VCaP (cell line): ENCODE data around the gene SH3RF1.
A peak's percentile ranks its signal among the peaks of the same experiment; 100 is the strongest.

Source experiments
- H3K27ac ChIP-seq: fragments of 450-650 bp; 2 replicates; pipeline ENCODE4 v1.5.1; 2017
- TF ChIP-seq, protein P1 (sequence below): fragments of 450-650 bp; conservative IDR thresholded peaks from 2 replicates; pipeline ENCODE4 v1.5.1; 2017; ENCODE audit warnings: mild to moderate bottlenecking, moderate library complexity

The SH3RF1 gene

DNA sequence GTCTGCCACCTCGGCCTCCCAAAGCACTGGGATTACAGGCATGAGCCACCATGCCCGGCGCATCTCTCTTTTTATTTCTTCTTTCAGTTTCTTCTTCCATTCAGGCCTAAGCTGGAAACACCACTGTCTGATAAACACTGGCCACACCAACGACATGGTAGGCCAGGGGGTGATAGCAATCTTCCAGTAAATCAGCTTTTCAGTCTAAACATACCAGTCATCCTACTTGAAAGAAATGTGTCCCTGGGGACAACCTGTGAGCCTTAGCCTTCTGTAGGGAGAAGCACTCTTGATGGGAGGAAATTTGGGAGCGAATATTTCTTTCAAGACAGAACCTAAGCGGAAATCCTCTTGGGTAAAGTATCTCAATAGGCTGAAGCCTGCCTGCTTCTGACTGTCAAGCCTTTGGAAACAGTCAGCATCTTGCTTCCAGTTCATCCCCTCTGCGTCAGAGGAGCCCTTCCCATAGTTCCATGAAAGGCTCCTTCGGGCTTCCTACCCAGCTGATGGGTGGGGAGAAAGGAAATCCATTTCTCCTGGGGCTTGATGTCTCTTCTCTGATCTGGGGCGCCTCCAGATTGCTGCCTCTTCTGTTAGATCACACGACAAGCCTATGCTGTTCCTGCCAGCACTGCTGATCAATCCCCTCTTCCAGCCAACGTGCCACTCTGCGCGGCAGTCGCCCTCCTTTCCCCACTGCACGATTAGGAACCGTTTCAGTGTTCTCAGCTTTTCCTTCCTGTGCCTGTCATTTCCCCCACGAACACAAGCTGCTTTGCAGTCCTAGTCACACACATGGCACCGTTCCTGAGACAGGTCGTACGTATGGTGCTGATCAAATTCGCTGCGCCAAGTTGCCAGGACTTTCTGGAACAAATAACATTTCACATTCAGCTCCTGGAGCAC lies 211.2 kb downstream of the SH3RF1 start:
- TF ChIP-seq, protein P1, sequence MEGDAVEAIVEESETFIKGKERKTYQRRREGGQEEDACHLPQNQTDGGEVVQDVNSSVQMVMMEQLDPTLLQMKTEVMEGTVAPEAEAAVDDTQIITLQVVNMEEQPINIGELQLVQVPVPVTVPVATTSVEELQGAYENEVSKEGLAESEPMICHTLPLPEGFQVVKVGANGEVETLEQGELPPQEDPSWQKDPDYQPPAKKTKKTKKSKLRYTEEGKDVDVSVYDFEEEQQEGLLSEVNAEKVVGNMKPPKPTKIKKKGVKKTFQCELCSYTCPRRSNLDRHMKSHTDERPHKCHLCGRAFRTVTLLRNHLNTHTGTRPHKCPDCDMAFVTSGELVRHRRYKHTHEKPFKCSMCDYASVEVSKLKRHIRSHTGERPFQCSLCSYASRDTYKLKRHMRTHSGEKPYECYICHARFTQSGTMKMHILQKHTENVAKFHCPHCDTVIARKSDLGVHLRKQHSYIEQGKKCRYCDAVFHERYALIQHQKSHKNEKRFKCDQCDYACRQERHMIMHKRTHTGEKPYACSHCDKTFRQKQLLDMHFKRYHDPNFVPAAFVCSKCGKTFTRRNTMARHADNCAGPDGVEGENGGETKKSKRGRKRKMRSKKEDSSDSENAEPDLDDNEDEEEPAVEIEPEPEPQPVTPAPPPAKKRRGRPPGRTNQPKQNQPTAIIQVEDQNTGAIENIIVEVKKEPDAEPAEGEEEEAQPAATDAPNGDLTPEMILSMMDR: no peak
- H3K27ac ChIP-seq: peak overlapping the region; percentile 100

DNA sequence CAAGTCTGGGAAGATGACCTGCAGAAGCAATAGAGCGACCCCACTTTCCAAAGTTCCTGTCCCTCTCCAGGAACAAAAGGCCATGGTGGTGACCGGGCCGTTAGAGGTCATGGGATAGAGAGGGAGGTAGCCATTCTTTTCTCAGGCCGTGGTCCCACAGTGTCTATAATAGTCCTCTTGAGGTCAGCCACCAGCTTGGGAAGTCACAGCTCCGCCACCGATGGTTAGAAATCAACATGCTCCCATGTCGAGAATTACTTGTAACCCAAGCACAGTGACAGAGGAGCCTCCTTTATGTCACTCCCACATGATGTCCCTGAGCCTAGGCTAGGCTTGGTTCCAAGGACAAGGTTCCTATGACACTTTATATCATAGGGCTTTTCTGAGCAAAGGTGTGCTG lies 212.4 kb downstream of the SH3RF1 start:
- TF ChIP-seq, protein P1: no peak
- no peak overlapping the region for H3K27ac ChIP-seq

DNA sequence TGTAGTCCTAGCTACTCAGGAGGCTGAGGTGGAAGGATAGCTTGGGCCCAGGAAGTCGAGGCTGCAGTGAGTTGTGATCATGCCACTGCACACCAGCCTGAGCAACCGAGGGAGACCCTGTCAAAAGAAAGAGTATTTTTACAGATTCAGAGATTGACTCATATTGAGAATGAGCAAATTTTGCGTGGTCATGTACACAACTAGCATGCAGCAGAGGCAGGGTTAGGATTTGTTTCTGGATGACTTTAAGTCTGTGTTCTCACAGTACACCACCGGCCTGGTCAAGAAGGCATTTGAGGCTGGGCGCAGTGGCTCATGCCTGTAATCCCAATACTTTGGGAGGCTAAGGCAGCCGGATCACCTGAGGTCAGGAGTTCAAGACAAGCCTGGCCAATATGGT lies 215.9 kb downstream of the SH3RF1 start:
- TF ChIP-seq, protein P1: no peak
- H3K27ac ChIP-seq: no peak overlapping the region

DNA sequence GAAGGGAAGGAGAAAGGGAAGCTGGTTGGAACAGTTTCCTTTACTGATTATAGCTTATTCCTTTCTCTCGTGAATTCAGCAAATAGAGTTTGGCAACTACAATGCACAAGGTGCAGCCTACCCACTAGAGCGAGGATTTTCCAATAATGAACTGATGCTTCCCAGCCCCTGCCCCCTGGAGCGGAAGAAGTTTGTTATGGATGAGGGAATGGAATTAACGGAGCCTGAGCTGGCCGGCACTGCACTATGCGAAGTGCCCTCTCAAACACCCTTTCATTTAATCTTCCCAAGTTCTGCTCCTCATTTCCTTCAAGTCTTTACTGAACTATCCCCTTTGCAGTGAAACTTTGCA lies 218.2 kb downstream of the SH3RF1 start:
- H3K27ac ChIP-seq: no peak overlapping the region; the same call in 1 of the 2 replicates
- TF ChIP-seq, protein P1: no peak

DNA sequence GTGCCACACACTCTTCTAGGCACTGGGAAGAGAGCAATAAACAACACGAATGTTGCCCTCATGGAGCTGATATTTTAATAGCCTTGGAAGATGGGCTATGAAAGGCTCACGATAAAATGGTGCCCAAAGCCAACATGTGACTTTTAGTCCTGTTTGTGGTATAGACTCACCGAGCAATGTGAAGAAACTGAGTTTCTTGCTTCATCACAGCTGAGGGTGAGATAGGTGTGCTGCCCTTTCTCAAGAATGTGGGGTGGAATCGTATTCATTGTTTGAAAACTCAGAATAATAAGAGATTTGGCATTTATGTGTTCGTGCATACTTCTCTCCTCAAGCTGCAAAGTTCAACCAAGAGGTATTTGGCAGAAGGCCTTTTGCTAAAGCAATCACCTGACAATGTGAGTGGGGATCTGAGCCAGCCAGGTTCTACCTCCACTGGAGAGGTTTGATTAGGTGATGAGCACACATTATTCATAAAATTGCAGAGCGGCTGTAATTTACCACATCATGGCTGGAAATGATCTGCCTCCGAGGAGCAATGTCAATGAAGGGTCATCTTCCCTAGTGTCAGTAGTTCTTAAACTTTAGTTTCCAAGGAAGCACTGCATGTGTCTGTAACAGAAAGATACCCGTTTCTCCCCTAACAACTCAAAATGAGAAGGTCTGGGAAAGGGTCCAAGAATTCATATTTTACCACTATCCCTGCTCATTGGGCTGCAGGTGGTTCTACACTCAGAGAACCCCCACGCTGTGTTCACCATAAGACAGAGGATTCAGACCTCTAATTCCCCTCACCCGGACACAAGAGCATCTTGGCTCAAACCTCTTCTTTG lies 218.8 kb downstream of the SH3RF1 start:
- no peak overlapping the region; the same call in 1 of the 2 replicates for H3K27ac ChIP-seq
- TF ChIP-seq, protein P1: no peak

DNA sequence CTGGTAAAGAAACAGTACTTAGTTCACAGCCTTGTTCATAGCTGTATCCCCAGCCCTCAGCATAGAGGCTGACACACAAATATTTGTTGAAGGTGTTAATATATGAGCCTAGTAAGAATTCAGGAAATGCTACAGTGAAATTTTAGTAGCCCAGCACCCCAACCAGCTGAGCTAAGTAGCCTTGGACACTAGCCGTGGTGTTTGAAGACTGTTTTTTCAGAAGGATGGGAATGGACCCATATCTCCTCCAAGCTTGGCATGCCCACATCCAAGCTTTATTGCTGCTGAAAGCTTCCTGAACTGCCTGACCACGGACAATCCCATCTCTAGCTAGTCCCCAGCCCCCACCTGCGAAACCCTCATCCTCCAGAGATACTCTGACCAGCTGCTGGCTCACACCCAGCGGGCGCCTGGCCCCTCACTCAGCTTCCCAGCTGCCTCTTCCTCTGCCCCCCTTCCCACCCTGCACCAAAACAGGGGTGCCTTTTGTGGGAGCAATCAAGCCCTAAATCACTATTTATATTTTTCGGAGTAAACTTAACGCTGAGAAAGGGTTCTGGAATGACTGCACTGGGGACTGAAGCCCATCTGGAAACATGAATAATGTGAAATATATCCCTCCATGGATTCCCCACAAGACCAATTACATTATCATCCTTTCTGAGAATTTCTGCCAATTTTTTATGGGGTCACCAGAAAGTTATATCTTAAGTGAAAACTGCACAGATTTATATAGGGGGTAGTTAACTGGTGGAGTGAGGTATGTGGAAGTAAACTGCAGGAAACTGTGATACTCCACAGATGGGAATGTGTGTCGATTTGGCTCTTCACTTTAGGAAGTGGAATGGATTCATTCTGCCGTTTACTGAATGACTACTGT lies 219.6 kb downstream of the SH3RF1 start:
- TF ChIP-seq, protein P1: no peak
- peak overlapping the region; percentile 67; the same call in 1 of the 2 replicates for H3K27ac ChIP-seq
